Hippocampal formation (tissue), 2 donors: ENCODE results near the gene GLE1.
A peak's percentile ranks its signal among the peaks of the same experiment; 100 is the strongest.

Experiments used
- DNase-seq, 2 donors: peaks; one replicate each; lab custom pipeline; 2025; lab: John Stamatoyannopoulos, UW

The GLE1 gene

GRCh38 chr9:128504485-128505413 is at the start of gene GLE1:
Gene GLE1 (plus strand): TSS chr9:128504719. CDS start chr9:128504806, 87 bp downstream.
- peak; percentile 86 to 91 for DNase-seq

GRCh38 chr9:128454991-128455390 is 49.5 kb upstream of the GLE1 start:
- no peak for DNase-seq

GRCh38 chr9:128455849-128456612 is 48.5 kb upstream of the GLE1 start, which contains the start of gene ODF2:
Gene ODF2 (plus strand): TSS chr9:128456006. CDS start chr9:128456092, 86 bp downstream.
- peak; percentile 93 to 97 for DNase-seq

GRCh38 chr9:128456613-128457061 is 47.9 kb upstream of the GLE1 start:
- DNase-seq = peak; percentile 53 to 54

- no peak for DNase-seq
These were observed 47.3 kb upstream of the GLE1 start for GRCh38 chr9:128457207-128457606.

- no peak for DNase-seq
These were observed 45.5 kb upstream of the GLE1 start for GRCh38 chr9:128459011-128459410.

- DNase-seq = no peak
These were observed 35.4 kb upstream of the GLE1 start for GRCh38 chr9:128469070-128469469.

GRCh38 chr9:128470560-128470959 is 34.0 kb upstream of the GLE1 start:
- no peak for DNase-seq

- DNase-seq = no peak
These were observed 31.4 kb upstream of the GLE1 start for GRCh38 chr9:128473104-128473503.

GRCh38 chr9:128475867-128476266 is 28.7 kb upstream of the GLE1 start:
- DNase-seq = no peak

- DNase-seq = no peak
These were observed 25.3 kb upstream of the GLE1 start for GRCh38 chr9:128479262-128479661.

GRCh38 chr9:128481561-128481960 is 23.0 kb upstream of the GLE1 start:
- no peak for DNase-seq

GRCh38 chr9:128482186-128482585 is 22.3 kb upstream of the GLE1 start:
- no peak for DNase-seq

- DNase-seq = no peak
These were observed 19.7 kb upstream of the GLE1 start for GRCh38 chr9:128484686-128485413.

- DNase-seq = no peak
These were observed 19.1 kb upstream of the GLE1 start for GRCh38 chr9:128485414-128485855.

GRCh38 chr9:128486201-128486600 is 18.3 kb upstream of the GLE1 start:
- no peak for DNase-seq

GRCh38 chr9:128493424-128493823 is 11.1 kb upstream of the GLE1 start:
- DNase-seq = no peak

- no peak for DNase-seq
These were observed 10.3 kb upstream of the GLE1 start for GRCh38 chr9:128494108-128494745.

GRCh38 chr9:128494746-128495129 is 9.8 kb upstream of the GLE1 start:
- DNase-seq = no peak

GRCh38 chr9:128495296-128495695 is 9.2 kb upstream of the GLE1 start:
- DNase-seq = no peak

- no peak for DNase-seq
These were observed 8.6 kb upstream of the GLE1 start for GRCh38 chr9:128495804-128496417.
